Esophagus (tissue), 2 donors: ENCODE measurements around the gene SPEG. TPM values are rescaled to one million over a fixed set of nuclear protein-coding genes. Genes with fewer than 3 reads are reported as not detected.

Experiments
- H3K27ac ChIP-seq, 2 donors: one replicate each; pipeline ENCODE4 v1.5.1; 2013; ENCODE audit warnings: low read depth in 2 of 2, mild to moderate bottlenecking in 2 of 2, inconsistent platforms in 1 of 2, low read length in 1 of 2, moderate library complexity in 1 of 2
- H3K27me3 ChIP-seq, 2 donors: one replicate each; pipeline ENCODE4 v1.6.1; 2013; ENCODE audit warnings: low read length in 2 of 2, control low read depth in 1 of 2, mild to moderate bottlenecking in 1 of 2; ENCODE audit not compliant: insufficient read depth in 2 of 2, control insufficient read depth in 1 of 2
- H3K36me3 ChIP-seq, 2 donors: one replicate each; pipeline ENCODE4 v1.6.1; 2013; ENCODE audit warnings: low read length in 1 of 2; ENCODE audit not compliant: control insufficient read depth in 2 of 2, insufficient read depth in 2 of 2
- H3K4me1 ChIP-seq, 2 donors: one replicate each; pipeline ENCODE4 v1.6.1; 2013; ENCODE audit warnings: low read length in 1 of 2; ENCODE audit not compliant: control insufficient read depth in 2 of 2, insufficient read depth in 2 of 2
- H3K4me3 ChIP-seq, 2 donors: one replicate each; pipeline ENCODE4 v1.5.1; 2013; ENCODE audit warnings: low read length in 2 of 2, mild to moderate bottlenecking in 2 of 2, low read depth in 1 of 2, moderate library complexity in 1 of 2
- H3K9me3 ChIP-seq, 2 donors: one replicate each; pipeline ENCODE4 v1.6.1; 2013; ENCODE audit warnings: mild to moderate bottlenecking in 2 of 2, low read depth in 1 of 2, low read length in 1 of 2, moderate library complexity in 1 of 2; ENCODE audit not compliant: control insufficient read depth in 2 of 2, insufficient read depth in 1 of 2
- WGBS, 2 donors: extraction: QIAGEN DNeasy Blood & Tissue Kit; methylation state at CpG; one replicate each; pipeline ENCODE4 v1.1.7; 2013; 5-methylcytosine and 5-hydroxymethylcytosine counted together
- polyA plus RNA-seq, 2 donors: library from polyadenylated mRNA; stranded (reverse); fragments of 200-250 nt; gene quantifications; one replicate each; pipeline ENCODE4 v1.2.3, GENCODE V29; 2013
- donor health status: healthy with polysubstance abuse.
- donor health status: Bipolar disorder and iron deficiency.

SPEG gene
- polyA plus RNA-seq, 2 donors = 22.3 to 37.7 TPM

DNA sequence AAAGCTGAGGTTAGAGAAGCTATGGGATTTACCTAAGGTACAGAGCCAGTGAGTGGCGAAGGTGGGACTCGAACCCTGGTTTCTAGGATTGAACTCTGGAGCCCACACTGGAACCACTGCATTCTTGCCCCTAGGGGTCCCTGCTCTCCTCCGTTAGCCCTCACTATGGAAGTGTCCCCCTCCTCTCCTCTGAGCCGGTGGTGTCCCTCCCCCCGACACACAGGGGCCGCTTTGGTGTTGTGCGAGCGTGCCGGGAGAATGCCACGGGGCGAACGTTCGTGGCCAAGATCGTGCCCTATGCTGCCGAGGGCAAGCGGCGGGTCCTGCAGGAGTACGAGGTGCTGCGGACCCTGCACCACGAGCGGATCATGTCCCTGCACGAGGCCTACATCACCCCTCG, 55.5 kb downstream of the SPEG start:
- no peak overlapping the region for H3K4me3 ChIP-seq
- H3K36me3 ChIP-seq = no peaks in the 10 kb centered on the region
- WGBS, 2 donors = 84 to 86% methylated on average over 23 of the region's 23 CpGs
- H3K27me3 ChIP-seq = no peaks in the 10 kb centered on the region
- no peaks in the 10 kb centered on the region for H3K9me3 ChIP-seq
- no peak overlapping the region for H3K27ac ChIP-seq
- no peaks in the 10 kb centered on the region for H3K4me1 ChIP-seq

GRCh38 chr2:219490600-219491130, 56.0 kb downstream of the SPEG start:
- Histone ChIP-seq H3K9me3 (no peaks in the 10 kb centered on the region), H3K4me3 (no peak overlapping the region), H3K4me1 (no peaks in the 10 kb centered on the region), H3K36me3 (no peaks in the 10 kb centered on the region), H3K27me3 (peaks cover 0 to under 1% of the 10 kb centered on the region in 2 donors), H3K27ac (no peak overlapping the region)
- WGBS, 2 donors = 74 to 80% methylated on average over 10 of the region's 10 CpGs

- no peak overlapping the region for H3K4me3 ChIP-seq
- H3K27me3 ChIP-seq = peaks cover 0 to 4% of the 10 kb centered on the region in 2 donors
- H3K9me3 ChIP-seq = no peaks in the 10 kb centered on the region
- no peak overlapping the region for H3K27ac ChIP-seq
- no peaks in the 10 kb centered on the region for H3K4me1 ChIP-seq
- WGBS, 2 donors = 72 to 76% methylated on average over 14 of the region's 14 CpGs
- no peaks in the 10 kb centered on the region for H3K36me3 ChIP-seq
Measured at GRCh38 chr2:219491278-219491963, 56.8 kb downstream of the SPEG start.

GRCh38 chr2:219492575-219492974, 57.9 kb downstream of the SPEG start:
- no peak overlapping the region for H3K27ac ChIP-seq
- no peaks in the 10 kb centered on the region for H3K9me3 ChIP-seq
- H3K4me3 ChIP-seq = no peak overlapping the region
- H3K27me3 ChIP-seq = peaks cover 0 to 8% of the 10 kb centered on the region in 2 donors
- H3K36me3 ChIP-seq = no peaks in the 10 kb centered on the region
- peaks cover 0 to 8% of the 10 kb centered on the region in 2 donors for H3K4me1 ChIP-seq
- 62 to 72% methylated on average over 20 of the region's 20 CpGs for WGBS, 2 donors

- H3K4me1 ChIP-seq = peaks cover 0 to 10% of the 10 kb centered on the region in 2 donors
- H3K27ac ChIP-seq = no peak overlapping the region
- H3K4me3 ChIP-seq = no peak overlapping the region
- WGBS, 2 donors = 88 to 91% methylated on average over 5 of the region's 5 CpGs
- H3K9me3 ChIP-seq = no peaks in the 10 kb centered on the region
- H3K36me3 ChIP-seq = no peaks in the 10 kb centered on the region
- peaks cover 0 to 8% of the 10 kb centered on the region in 2 donors for H3K27me3 ChIP-seq
Measured at GRCh38 chr2:219493086-219493485, 58.4 kb downstream of the SPEG start.

DNA sequence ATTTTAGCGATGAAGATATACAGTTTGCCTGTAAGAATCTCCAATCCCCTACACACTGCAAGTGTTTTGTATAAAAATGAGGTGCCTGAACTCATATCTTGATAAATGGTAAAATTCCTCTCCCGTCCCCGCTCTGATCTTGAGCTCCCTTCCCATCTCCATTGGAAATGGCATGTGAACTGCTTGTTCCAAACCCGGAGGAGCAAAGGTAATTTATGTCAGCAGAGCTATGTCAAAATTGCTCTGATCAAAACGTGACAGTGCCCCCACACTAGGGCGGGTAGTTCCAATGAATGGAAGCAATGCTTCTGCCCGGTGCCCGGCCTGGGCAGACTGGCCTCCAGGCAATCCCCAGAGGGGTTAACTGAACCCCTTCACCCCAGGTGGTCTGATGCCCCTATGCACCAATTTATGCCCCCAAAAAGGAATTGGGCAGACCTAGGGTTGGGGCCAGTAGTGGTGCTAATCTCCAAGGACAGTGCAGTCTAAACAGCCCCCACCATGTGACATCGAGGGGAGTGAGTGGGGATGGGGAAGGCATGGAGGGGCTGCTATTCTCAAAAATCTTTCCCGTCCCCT, 60.4 kb downstream of the SPEG start:
- Histone ChIP-seq H3K27me3 (peaks cover 0 to 8% of the 10 kb centered on the region in 2 donors), H3K4me1 (peaks cover 0 to 13% of the 10 kb centered on the region in 2 donors), H3K4me3 (no peak overlapping the region), H3K36me3 (no peaks in the 10 kb centered on the region), H3K27ac (peak overlapping the region in 1 of 2 donors; percentile 45), H3K9me3 (no peaks in the 10 kb centered on the region)
- 19 to 23% methylated on average over 10 of the region's 10 CpGs for WGBS, 2 donors

DNA sequence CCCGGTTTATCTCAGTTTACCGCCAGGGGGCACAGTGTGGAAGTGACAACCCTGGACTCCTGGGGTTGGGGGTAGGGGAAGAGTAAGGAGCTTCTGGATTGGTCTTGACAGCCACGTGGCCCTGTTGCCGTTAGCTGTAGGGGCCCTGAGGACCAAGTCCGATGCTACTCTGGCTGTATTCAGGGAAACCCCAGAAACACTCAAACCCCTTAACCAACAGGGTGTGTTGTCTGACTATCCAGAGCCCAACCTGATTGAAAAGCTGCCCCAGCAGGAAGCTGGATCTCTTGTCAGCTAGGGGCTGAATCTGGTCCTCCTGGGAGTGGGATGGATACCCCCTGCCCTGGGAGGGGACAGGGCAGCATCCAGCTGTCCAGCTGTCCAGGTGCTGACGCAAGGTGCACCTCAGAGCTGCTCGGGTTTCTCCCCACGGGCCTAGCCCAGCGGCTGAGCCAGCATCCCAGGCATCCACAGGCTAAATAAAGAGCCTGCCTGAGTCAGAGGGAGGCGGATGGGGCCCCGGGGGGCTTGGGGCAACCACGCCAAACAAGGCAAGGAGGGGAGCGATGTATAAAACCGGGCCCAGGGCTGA, 61.0 kb downstream of the SPEG start:
- Histone ChIP-seq H3K27me3 (peaks cover 0 to 8% of the 10 kb centered on the region in 2 donors), H3K4me1 (peaks cover 0 to 13% of the 10 kb centered on the region in 2 donors)

GRCh38 chr2:219496247-219496824, 61.7 kb downstream of the SPEG start:
- H3K4me1 ChIP-seq = peaks cover 0 to 13% of the 10 kb centered on the region in 2 donors
- H3K27me3 ChIP-seq = peaks cover 0 to 8% of the 10 kb centered on the region in 2 donors
- H3K27ac ChIP-seq = peak overlapping the region in 1 of 2 donors; percentile 34
- no peaks in the 10 kb centered on the region for H3K9me3 ChIP-seq
- H3K4me3 ChIP-seq = no peak overlapping the region
- no peaks in the 10 kb centered on the region for H3K36me3 ChIP-seq
- WGBS, 2 donors = 33 to 39% methylated on average over 20 of the region's 20 CpGs

More for the DNA sequence above, 61.0 kb downstream of the SPEG start:
- Histone ChIP-seq H3K36me3 (no peaks in the 10 kb centered on the region), H3K4me3 (no peak overlapping the region), H3K9me3 (no peaks in the 10 kb centered on the region), H3K27ac (peak overlapping the region; percentile 21 to 34)
- WGBS, 2 donors = 22 to 23% methylated on average over 14 of the region's 14 CpGs

DNA sequence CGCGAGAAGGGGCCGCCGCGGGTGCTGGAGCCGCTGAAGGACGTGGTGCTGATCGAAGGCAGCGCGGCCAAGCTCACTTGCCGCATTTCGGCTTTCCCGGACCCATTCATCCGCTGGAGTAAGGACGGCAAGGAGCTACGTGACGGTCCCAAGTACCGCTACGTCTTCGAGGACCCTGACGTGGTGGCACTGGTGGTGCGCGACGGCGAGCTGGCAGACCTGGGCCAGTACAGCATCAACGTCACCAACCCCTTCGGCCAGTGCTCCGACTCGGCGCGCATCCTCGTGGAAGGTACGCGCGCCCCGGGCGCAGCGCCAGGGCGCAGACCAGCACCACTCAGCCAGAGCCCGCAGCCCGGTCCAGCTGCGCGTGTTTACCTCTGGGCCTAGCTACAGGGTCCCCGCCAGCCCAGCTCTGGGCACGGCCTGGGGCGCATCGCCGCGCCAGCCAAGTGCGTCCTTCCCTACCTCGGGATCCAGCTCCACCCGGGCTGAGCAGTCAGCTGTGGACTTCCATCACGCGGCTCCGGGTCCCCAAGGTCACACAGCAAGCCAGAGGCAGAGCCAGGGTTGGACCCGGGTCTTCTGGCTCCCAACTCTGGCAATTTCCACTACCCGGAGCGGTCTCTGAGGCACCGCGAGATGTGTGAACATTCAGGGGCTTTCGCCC, 62.3 kb downstream of the SPEG start:
- Histone ChIP-seq H3K4me3 (no peak overlapping the region), H3K27ac (peak overlapping the region in 1 of 2 donors; percentile 24), H3K4me1 (peaks cover 0 to 13% of the 10 kb centered on the region in 2 donors), H3K36me3 (no peaks in the 10 kb centered on the region), H3K27me3 (peaks cover 0 to 8% of the 10 kb centered on the region in 2 donors), H3K9me3 (no peaks in the 10 kb centered on the region)
- WGBS, 2 donors = 9 to 10% methylated on average over 60 to 61 of the region's 61 CpGs
